Islet of Langerhans (tissue), 1 donor: ENCODE results near the gene RRP12.

Source experiments
- FAIRE-seq: peaks from one replicate; lab custom pipeline; 2011; peaks lifted over from hg19 to GRCh38; lab: Jason Lieb, UNC

The RRP12 gene

GRCh38 chr10:97311111-97311626, 90.0 kb downstream of the RRP12 start:
- FAIRE-seq, result no peak

GRCh38 chr10:97307866-97308780, 93.0 kb downstream of the RRP12 start:
- FAIRE-seq, result no peak

DNA sequence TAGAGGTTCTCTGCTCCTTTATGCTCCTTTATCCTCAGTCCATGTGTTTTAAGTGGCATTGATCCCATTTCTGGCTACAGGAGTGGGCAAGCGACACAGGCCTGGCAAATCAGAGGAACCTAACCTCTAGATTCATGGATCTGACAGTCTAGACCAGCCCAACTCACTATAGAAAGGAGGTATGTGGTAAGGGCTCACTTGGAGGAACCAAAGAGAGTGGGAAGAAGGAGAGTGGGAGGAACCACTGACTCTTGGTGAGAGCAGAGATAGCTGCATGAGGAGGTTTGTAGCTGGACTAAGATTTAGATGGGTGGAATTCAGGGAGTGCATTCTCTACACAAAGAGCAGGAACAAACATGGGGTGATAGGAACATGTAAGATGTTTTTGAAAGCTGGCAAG, 93.7 kb downstream of the RRP12 start:
- FAIRE-seq, result no peak
